GM21515 (cell line): ENCODE measurements around the gene ETFA.

Experiments
- ATAC-seq: cut with Tn5 transposase; IDR thresholded peaks from one replicate; pipeline ENCODE4 v1.9.1; 2021; ENCODE audit not compliant: unreplicated experiment

Gene ETFA

DNA sequence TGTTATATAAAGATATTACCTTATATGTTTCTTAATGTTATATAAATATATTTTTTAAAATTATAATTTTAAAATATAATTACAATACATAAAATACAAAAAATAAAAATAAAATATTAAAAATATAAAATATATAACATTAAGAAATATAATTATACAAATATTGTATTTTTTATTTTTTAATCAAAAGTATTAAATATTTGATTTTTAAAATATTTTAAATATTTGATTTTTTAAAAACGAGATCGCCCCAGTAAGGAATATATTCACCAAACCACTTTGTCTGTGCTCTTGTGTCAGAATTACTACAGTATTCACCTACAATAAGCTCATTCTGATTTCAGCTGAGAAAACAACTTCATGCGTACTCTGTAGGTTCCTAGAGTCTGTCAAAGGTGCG, 89.1 kb downstream of the ETFA start:
- ATAC-seq, result no peak

GRCh38 chr15:76221085-76221767, 90.0 kb downstream of the ETFA start:
- ATAC-seq, result no peak

- no peak for ATAC-seq
Observed at GRCh38 chr15:76217882-76218217, 93.4 kb downstream of the ETFA start.

- no peak for ATAC-seq
Observed at GRCh38 chr15:76217029-76217881, 94.0 kb downstream of the ETFA start.

DNA sequence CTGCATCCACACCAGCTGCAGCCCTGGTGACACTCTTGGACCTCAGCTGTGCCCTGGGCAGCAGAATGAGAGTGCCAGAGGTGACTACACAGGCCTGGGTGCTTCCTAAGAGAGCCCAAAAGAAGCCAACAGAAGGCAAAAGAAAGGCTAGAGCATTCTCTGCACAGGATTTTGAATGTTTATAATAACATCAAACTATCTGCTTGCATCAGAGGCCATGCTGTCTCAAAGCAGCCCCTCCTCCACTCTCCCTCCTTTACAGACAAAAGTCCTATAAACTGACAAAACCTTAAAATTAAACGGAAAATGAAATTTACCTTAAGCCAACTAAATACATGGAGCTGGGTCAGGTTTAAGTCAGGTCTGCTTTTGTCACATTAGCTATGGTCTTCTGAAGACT, 95.6 kb downstream of the ETFA start:
- ATAC-seq, result no peak

DNA sequence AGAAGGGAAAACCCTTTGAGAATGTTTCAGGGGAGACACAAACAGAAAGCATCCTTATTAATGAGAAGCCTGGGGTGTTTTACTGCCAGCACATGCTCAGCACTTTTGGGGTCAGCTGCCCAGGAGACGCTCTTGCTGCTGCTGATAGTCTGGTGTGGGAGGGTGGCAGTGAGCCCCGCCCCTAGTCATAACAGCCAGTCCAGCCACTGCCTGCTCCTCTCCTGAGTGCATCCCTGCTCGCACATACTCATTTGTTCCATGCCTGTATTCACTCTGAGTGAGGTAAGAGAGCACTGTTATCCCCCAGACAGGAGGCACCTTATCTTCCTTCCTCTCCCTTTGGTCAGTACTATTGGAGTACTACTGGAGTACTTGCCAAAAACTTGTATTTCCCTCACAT, 101.3 kb downstream of the ETFA start:
- ATAC-seq, result no peak

- no peak for ATAC-seq
Observed at GRCh38 chr15:76209523-76209922, 101.7 kb downstream of the ETFA start.

DNA sequence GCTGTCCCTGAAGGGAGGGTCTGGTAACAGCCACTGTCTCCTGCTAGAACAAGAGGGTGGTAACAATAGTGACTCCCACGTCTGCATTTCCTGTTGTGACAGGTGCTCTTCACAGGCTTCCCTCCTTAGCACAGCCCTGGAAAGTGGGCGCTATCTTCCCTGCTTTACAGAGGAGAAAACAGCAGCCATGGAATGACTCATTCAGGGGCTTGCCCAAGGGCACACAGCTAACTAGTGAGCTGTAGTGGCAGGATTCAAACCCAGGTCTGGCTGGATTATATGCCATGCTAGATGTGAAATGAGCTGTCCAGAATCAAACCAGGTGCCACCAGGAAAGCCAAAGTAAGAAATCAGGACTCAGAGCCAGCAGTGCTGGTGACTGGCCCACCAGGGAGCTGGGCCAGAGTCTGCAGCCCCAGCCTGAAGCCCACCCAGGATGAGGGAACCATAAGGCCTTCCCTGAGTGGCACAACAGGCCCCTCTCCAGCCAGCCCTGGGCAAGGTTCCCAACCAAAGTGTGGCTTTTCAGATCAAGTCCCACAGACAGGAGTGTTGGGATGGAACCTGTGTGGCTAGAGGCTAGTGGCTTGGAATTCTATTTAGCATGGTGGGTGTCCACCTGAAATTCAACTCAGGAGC, 102.4 kb downstream of the ETFA start:
- no peak for ATAC-seq

- ATAC-seq, result no peak
Observed at GRCh38 chr15:76208084-76208785, 103.0 kb downstream of the ETFA start.

DNA sequence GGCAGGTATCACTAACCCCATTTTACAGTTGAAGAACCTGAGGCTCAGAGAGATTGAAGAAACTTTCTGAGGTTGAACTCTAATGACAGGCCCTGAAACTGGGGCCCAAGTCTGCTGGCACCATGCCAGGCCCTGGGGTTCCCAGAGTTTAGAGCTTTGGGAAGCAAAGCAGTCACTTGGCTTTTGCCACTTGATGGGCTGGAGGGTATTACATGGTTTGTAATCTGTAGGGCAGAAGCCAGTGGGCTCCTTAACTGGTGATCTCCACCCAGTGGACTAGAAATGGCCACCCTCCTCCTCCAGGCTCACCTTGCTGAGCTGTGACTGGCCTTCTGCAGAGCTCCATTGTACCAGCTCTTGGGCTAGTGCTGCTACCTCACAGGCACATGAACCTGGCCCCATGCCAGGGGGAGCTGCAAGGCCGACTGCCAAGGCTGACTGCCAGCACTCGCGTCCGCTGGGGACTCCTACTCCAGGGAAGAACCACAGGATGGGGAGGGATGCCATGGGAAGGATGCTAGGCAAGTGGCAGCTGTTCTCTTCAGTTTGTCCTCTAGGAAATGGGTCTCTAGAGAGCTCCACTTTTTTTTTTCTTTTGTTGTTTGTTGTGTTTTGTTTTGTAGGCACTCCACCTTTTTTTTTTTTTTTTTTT, 104.8 kb downstream of the ETFA start:
- no peak for ATAC-seq

DNA sequence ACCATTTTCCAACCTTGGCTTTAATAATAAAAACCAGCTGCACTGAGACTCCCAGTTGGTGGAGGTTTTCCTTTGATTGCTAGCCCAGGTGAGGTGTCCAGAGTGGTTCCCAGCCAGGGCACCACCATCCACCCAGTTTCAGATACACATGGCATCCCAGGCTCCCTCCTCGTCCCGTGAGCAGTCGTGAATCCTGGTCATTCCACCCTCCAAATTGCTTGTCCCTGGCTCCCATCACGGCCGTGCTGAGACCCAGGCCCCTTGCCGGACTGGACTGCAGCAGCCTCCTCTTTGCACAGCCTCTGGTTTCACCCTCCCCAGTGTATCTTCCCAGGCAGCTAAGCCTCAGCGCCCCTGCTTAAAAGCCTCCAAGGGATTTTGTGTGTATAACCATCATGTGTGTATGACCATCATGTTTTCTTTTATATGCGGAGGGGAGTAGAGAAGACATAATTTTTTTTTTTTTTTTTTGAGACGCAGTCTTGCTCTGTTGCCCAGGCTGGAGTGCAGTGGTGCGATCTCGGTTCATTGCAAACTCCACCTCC, 106.3 kb downstream of the ETFA start:
- ATAC-seq, result no peak

- no peak for ATAC-seq
Observed at GRCh38 chr15:76204109-76204845, 107.0 kb downstream of the ETFA start.

DNA sequence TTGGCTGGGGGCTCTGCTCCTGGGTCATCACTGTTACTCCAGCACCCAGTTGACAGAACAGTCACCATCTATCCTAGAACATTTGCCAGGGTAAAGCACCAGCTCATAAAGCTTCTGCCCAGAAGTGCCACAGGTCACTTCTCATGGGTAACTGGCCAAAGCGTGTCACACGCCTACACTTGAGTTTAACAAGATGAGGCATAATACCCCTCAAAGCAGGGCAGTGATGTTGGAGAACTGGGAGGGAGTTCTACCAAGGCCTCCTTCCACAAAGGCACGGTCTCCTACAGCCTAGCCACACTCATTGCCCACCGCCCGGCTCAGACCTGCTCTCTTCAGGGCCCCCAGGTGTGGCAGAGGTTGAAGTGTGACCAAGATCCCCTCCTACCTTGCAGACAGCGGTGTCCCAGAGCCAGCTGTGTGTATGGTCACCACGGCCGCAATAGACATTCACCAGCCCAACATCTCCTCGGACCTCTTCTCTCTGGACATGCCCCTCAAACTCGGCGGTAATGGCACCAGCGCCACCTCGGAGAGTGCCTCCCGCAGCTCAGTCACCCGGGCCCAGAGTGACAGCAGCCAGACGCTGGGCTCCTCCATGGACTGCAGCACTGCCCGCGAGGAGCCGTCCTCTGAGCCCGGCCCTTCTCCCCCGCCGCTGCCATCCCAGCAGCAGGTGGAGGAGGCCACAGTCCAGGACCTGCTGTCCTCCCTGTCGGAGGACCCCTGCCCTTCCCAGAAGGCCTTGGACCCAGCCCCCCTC, 107.7 kb downstream of the ETFA start:
- ATAC-seq, result no peak

DNA sequence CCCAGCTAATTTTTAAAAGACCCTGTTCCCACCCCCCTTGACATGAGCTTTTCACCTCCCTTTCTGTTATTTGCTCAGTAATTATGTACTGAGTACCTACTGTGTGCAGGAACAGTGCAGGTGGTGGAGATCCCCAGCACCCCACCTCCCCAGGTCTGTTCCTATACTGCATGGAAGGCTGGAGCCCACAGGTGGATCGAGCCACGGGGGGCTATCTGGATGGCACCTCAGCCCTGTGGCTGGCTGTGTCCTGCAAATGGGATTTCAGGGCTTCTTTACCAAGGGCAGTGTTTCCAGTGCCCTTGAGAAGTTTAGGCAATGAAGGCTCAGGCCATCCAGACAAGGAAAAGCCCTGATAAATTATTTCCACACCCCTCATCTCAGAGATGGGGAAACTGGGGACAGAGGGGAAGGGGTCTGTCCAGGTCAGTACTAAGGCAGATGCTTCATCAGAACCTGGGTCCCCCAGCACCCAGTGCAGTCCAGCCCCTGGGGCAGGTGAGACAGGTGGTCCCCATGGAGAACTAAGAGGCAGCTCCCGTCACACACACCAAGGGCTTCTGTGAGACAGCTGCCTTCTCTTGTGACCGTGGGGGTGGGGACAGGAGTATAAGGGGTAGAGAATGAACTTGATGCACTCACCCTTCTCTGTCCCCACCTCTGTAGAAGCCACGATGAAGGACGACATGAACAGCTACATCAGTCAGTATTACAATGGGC, 109.6 kb downstream of the ETFA start:
- no peak for ATAC-seq

- ATAC-seq, result no peak
Observed at GRCh38 chr15:76200641-76201105, 110.6 kb downstream of the ETFA start.

DNA sequence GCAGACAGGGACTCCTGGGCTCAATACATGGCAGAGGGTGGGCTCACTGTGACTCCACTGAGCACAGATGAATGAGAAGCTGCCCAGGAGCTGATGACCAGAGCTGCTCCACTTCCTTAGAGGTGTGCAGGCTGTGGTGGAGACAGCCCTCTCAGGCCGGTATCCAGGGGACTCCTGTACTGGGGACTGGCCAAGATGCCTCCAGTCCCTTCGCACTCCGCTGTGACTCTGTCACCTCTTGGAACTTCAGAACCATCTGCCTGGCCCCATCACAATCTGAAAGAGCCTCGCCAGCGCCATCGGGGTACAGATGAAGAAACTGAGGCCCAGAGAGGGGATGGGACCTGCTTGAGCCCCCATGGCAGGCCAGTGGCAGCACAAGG, 111.2 kb downstream of the ETFA start:
- no peak for ATAC-seq

- ATAC-seq, result no peak
Observed at GRCh38 chr15:76199106-76200082, 111.9 kb downstream of the ETFA start.
